Fibroblast of pulmonary artery (primary cell): ENCODE results near the gene S100A14.

Experiments used
- DNase-seq: peaks from one replicate; pipeline ENCODE4 v3.0.0-alpha.2; 2010; ENCODE audit warnings: low read depth
- H3K4me3 ChIP-seq: replicated peaks from 2 replicates; pipeline ENCODE4 v1.5.1; 2011; ENCODE audit warnings: low read depth, mild to moderate bottlenecking, control low read depth, low read length, moderate library complexity
- TF ChIP-seq, protein P1 (sequence below): IDR thresholded peaks from 2 replicates; pipeline ENCODE4 v1.5.1; 2011; ENCODE audit warnings: mild to moderate bottlenecking, control low read depth, low read length, inconsistent platforms; ENCODE audit errors: missing control alignments

The S100A14 gene

DNA sequence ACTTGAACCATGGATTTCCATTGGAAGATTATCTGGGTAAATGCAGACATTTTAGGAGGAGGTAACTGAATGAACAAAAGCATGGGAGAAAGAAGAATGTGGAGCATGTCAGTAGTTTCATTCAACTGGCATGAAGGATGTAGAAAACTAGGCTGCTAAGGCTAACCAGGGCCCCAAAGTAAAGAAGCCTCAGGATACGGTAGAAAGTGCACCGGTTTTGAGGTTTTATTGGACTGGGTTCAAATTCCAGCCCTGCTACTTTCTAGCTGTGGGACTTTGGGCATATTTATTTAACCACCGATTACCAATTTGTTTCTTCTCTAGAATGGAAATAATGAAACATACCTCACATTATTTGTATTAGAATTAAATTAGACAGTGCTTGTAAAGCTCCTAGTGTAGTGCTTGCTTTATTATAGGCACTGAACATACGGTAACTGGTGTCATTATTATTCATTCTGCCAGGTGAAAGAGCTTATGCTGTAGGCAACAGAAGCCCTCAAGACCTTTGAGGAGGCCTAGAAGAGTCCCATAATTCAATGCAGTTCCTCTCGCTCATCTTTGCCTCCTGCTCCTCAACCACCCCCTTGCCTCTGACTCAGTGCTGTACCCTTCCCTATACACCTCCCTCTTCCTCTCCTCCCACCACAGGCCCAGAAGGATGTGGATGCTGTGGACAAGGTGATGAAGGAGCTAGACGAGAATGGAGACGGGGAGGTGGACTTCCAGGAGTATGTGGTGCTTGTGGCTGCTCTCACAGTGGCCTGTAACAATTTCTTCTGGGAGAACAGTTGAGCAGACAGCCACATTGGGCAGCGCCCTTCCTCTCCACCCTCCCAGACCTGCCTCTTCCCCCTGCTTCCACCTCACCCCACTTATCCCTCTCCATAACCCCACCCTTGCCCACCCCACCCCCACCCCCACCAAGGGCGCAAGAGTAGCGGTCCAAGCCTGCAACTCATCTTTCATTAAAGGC is 15.2 kb upstream of the S100A14 start:
- no peak for DNase-seq
- no peak overlapping the region for H3K4me3 ChIP-seq

DNA sequence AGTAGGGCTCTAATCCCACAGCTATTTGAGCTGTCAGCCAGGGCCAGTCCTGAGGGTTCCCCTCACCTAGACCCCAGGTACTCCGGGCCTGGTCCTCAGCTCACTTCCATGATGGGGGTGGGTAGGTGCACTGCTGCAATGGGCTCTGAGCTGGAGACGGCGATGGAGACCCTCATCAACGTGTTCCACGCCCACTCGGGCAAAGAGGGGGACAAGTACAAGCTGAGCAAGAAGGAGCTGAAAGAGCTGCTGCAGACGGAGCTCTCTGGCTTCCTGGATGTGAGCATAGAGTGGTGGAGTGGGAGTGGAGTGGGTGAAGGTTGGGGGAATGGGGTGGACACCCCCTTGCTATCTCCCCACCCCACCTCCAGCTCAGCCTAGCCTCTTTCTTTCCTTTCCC is 14.3 kb upstream of the S100A14 start:
- TF ChIP-seq, protein P1, sequence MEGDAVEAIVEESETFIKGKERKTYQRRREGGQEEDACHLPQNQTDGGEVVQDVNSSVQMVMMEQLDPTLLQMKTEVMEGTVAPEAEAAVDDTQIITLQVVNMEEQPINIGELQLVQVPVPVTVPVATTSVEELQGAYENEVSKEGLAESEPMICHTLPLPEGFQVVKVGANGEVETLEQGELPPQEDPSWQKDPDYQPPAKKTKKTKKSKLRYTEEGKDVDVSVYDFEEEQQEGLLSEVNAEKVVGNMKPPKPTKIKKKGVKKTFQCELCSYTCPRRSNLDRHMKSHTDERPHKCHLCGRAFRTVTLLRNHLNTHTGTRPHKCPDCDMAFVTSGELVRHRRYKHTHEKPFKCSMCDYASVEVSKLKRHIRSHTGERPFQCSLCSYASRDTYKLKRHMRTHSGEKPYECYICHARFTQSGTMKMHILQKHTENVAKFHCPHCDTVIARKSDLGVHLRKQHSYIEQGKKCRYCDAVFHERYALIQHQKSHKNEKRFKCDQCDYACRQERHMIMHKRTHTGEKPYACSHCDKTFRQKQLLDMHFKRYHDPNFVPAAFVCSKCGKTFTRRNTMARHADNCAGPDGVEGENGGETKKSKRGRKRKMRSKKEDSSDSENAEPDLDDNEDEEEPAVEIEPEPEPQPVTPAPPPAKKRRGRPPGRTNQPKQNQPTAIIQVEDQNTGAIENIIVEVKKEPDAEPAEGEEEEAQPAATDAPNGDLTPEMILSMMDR: no peak
- no peak for DNase-seq
- no peak overlapping the region for H3K4me3 ChIP-seq

More for the DNA sequence above, 15.2 kb upstream of the S100A14 start:
- TF ChIP-seq, protein P1: no peak

DNA sequence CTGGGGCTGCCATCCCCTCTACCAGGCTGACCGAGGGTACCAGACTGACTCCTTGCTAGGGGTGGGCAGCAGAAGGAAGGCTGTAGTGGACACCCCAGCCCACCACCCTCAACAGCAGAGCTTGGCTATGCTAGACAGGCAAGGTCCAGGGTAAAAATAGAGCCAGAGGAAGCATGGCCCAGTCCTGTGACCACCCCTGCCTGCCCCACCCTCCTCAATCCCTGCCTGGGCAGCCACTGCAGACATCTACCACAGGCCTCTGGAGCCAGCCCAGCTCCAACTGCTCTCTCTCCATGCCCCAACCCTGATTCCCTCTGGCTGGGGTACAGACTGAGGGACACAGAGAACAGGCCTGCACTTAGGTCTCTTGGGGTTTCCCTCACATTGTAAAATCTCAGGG is 13.8 kb upstream of the S100A14 start:
- no peak overlapping the region for H3K4me3 ChIP-seq
- TF ChIP-seq, protein P1: no peak
- DNase-seq: no peak

DNA sequence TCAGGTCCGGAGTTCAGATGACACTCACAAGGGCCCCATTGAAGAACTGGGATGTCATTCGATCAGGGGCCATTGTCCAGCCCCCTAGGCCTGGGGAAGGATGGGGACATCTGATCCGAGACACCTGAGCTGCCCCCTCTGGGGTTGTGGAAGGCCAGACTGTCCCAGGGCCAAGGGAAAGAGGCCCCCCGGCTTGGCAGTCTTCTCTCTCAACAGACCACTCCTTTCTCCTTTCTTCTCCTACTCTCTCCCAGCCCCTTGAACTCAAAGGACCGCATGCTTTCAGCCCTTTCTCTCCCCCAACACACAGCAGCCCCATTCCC is 13.2 kb upstream of the S100A14 start:
- no peak for DNase-seq
- TF ChIP-seq, protein P1: no peak
- H3K4me3 ChIP-seq: no peak overlapping the region

DNA sequence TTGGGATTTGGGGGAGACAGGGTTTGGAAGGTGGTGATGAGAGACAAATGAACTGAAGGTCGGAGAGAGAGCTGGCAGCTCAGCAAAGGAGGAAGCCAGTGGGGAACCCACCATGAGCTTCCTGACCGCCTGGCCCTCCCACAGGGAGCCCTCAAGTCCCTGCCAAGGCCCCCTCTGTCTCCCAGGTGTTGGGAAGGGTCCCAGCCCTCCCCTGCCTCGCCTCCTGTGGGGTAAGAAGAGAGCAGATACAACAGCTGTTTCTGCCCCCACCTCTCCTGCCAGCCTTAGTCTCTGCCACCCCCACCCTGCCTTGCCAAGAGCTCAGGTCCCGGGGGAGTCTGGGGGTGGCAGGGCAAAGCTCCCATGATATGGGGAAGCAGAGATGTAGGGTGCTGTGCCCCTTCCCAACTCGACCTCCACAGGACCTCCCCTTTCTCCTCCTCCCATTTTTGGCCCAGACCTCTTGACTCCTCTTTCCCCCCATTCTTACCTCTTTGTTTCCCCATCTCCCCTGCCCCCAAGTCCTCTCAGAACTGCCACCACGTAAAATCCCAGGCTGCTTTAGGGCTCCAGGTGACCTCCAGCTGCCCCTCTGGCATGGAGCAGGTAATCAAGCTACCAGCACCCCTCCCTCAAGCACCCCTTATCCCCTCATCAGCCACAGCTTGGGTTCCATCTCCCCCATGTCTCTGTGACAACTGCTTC is 12.7 kb upstream of the S100A14 start:
- no peak overlapping the region for H3K4me3 ChIP-seq
- TF ChIP-seq, protein P1: no peak
- DNase-seq: no peak

DNA sequence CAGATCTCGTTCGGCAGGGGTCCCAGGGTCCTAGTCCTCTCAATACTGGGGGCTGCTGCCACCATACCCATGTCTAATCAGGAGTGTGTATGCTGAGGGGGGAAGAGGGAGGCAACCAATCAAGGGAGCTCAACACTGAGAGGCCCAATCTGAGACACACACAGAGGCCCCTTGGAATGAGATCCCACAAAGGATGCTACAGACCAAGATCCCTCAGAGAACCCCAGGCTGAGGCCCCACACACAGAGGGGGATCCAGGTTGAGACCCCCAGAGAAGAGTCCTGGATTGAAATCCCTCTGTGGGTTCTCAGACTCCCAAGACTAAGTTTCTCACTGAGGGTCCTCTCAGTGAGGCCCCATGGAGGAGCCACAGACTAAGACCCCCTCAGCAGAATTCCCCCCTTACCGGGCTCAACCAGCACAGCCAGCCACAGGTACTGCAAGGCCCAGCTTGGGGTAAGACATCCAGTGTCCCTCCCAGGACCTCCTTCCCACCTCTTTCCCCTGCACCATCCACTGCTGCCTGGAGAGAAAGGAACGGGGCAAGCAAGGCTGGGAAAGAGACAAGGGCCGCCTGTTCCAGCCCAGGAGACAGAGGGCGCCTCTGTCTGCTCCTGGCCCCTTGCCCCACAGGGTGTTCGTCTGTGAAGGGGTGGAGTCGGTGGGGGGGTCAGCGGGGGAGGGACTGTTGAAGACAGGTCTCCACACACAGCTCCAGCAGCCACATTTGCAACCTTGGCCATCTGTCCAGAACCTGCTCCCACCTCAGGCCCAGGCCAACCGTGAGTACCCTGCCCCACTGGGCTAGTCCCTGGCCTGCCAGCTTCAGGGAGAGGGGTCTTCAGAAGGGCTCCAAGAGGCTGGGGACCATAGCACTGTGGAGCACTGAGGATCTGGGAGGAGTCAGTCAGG is 11.8 kb upstream of the S100A14 start, which contains the start of gene S100A1:
S100A1 (plus strand) TSS at position 720 of the 912 bp plus-strand sequence. CDS start 2,088 bp downstream, outside the sequence.
- DNase-seq: no peak
- TF ChIP-seq, protein P1: no peak
- H3K4me3 ChIP-seq: peak within 1 kb of the TSS; percentile 76
